MM.1S (cell line): ENCODE data around the gene KCNK4.

Source experiments
- DNase-seq: peaks from one replicate; pipeline ENCODE4 v3.0.0-alpha.2; 2015
- H2AFZ ChIP-seq: fragments of 300-600 bp; sonication (generic); 2 replicates; pipeline ENCODE4 v1.6.0; 2016; ENCODE audit warnings: antibody characterized with exemption, low read length
- H3F3A ChIP-seq: fragments of 300-600 bp; sonication (generic); 2 replicates; pipeline ENCODE4 v1.6.1; 2016; ENCODE audit warnings: mild to moderate bottlenecking, antibody characterized with exemption, low read length, moderate library complexity, mixed read lengths; ENCODE audit not compliant: insufficient read depth
- H3K27ac ChIP-seq: fragments of 300-600 bp; sonication (generic); 2 replicates; pipeline ENCODE4 v1.5.1; 2016; ENCODE audit warnings: mild to moderate bottlenecking, low read length
- H3K27me3 ChIP-seq: fragments of 300-600 bp; sonication (generic); replicated peaks from 2 replicates; pipeline ENCODE4 v1.6.0; 2016; ENCODE audit warnings: low read length; ENCODE audit not compliant: insufficient read depth
- H3K36me3 ChIP-seq: fragments of 300-600 bp; sonication (generic); replicated peaks from 2 replicates; pipeline ENCODE4 v1.6.1; 2016; ENCODE audit warnings: mild to moderate bottlenecking, low read length, mixed read lengths; ENCODE audit not compliant: insufficient read depth
- H3K4me1 ChIP-seq: fragments of 300-600 bp; sonication (generic); 2 replicates; pipeline ENCODE4 v1.6.1; 2016; ENCODE audit warnings: low read length, mixed read lengths
- H3K4me2 ChIP-seq: fragments of 300-600 bp; sonication (generic); 2 replicates; pipeline ENCODE4 v1.6.0; 2016; ENCODE audit warnings: low read depth, low read length
- H3K4me3 ChIP-seq: fragments of 300-600 bp; sonication (generic); 2 replicates; pipeline ENCODE4 v1.5.1; 2016; ENCODE audit warnings: low read length, mixed read lengths
- H3K79me2 ChIP-seq: fragments of 300-600 bp; sonication (generic); 2 replicates; pipeline ENCODE4 v1.6.1; 2016; ENCODE audit warnings: mixed run types, low read length, mixed read lengths
- H3K9ac ChIP-seq: fragments of 300-600 bp; sonication (generic); 2 replicates; pipeline ENCODE4 v1.6.1; 2016; ENCODE audit warnings: low read length, mixed read lengths
- H3K9me2 ChIP-seq: fragments of 300-600 bp; sonication (generic); replicated peaks from 2 replicates; pipeline ENCODE4 v1.6.1; 2016; ENCODE audit warnings: mild to moderate bottlenecking, low read length, mixed read lengths; ENCODE audit not compliant: insufficient read depth
- H3K9me3 ChIP-seq: fragments of 300-600 bp; sonication (generic); replicated peaks from 2 replicates; pipeline ENCODE4 v1.6.1; 2016; ENCODE audit warnings: mild to moderate bottlenecking, low read length, mixed read lengths; ENCODE audit not compliant: insufficient read depth
- H4K20me1 ChIP-seq: fragments of 300-600 bp; sonication (generic); 2 replicates; pipeline ENCODE4 v1.6.1; 2016; ENCODE audit warnings: mild to moderate bottlenecking, low read length, moderate library complexity, mixed read lengths; ENCODE audit not compliant: insufficient read depth
- EZH2 ChIP-seq: fragments of 300-600 bp; sonication (generic); optimal IDR thresholded peaks from 2 replicates; pipeline ENCODE3; 2017; ENCODE audit warnings: low read depth, mild to moderate bottlenecking, antibody characterized with exemption, low read length, mixed read lengths
- EZH2phosphoT487 ChIP-seq: fragments of 300-600 bp; sonication (generic); IDR thresholded peaks from 2 replicates; pipeline ENCODE4 v1.6.1; 2018; ENCODE audit warnings: antibody characterized with exemption, low read length
- TF ChIP-seq, protein P1 (sequence below): fragments of 300-600 bp; sonication (generic); IDR thresholded peaks from 2 replicates; pipeline ENCODE4 v1.5.1; 2016; ENCODE audit warnings: antibody characterized with exemption, low read length, mixed read lengths

The KCNK4 gene

DNA sequence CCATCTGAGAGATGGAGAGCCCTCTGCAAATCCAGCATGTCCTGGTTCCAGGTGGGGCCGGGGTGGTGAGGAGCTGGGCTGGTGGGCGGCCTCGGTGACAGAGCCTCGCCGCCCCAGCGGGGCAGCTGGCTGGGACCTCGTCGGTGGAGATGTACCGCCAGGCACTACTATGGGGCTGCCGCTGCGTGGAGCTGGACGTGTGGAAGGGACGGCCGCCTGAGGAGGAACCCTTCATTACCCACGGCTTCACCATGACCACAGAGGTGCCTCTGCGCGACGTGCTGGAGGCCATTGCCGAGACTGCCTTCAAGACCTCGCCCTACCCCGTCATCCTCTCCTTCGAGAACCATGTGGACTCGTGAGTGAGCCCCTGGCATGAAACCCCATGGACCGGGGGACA lies 32.7 kb upstream of the KCNK4 start:
- no peak for TF ChIP-seq EZH2
- no peak for TF ChIP-seq EZH2phosphoT487
- TF ChIP-seq, protein P1, sequence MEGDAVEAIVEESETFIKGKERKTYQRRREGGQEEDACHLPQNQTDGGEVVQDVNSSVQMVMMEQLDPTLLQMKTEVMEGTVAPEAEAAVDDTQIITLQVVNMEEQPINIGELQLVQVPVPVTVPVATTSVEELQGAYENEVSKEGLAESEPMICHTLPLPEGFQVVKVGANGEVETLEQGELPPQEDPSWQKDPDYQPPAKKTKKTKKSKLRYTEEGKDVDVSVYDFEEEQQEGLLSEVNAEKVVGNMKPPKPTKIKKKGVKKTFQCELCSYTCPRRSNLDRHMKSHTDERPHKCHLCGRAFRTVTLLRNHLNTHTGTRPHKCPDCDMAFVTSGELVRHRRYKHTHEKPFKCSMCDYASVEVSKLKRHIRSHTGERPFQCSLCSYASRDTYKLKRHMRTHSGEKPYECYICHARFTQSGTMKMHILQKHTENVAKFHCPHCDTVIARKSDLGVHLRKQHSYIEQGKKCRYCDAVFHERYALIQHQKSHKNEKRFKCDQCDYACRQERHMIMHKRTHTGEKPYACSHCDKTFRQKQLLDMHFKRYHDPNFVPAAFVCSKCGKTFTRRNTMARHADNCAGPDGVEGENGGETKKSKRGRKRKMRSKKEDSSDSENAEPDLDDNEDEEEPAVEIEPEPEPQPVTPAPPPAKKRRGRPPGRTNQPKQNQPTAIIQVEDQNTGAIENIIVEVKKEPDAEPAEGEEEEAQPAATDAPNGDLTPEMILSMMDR: no peak
- Histone ChIP-seq H3K27me3 (no peaks in the 10 kb centered on the region), H3K4me1 (no peaks in the 10 kb centered on the region), H3K36me3 (no peaks in the 10 kb centered on the region), H3K9me2 (no peaks in the 10 kb centered on the region), H3K4me2 (no peak overlapping the region), H3K27ac (no peak overlapping the region), H3K9ac (no peak overlapping the region), H3K79me2 (no peaks in the 10 kb centered on the region), H2AFZ (no peak overlapping the region), H3K4me3 (no peak overlapping the region), H4K20me1 (no peaks in the 10 kb centered on the region), H3K9me3 (no peaks in the 10 kb centered on the region), H3F3A (no peaks in the 10 kb centered on the region)
- DNase-seq: no peak

DNA sequence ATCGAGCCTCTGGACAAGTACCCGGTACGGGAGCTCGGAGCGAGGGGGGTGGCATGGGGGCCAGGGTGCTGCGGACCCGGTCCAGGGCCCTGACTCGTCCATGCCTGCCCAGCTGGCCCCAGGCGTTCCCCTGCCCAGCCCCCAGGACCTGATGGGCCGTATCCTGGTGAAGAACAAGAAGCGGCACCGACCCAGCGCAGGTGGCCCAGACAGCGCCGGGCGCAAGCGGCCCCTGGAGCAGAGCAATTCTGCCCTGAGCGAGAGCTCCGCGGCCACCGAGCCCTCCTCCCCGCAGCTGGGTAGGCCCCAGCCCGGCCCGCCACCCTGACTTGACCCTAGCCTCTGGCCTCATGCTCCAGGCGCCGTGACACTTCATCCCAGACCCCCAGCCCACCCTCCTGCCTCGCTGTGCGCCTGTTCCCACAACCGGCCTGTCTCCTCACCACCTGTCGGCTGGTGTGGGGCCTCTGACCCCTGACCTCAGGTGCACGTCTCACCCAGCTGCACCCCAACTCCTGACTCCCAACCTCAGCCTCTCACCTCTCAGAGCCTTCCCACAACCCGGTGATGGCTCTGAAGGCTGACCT lies 32.1 kb upstream of the KCNK4 start:
- no peaks in the 10 kb centered on the region for H3K9me3 ChIP-seq
- no peaks in the 10 kb centered on the region for H3F3A ChIP-seq
- no peak overlapping the region for H3K27ac ChIP-seq
- H3K9me2 ChIP-seq: no peaks in the 10 kb centered on the region
- no peaks in the 10 kb centered on the region for H3K36me3 ChIP-seq
- TF ChIP-seq EZH2phosphoT487 (no peak), EZH2 (no peak)
- TF ChIP-seq, protein P1: no peak
- no peak overlapping the region for H3K9ac ChIP-seq
- H3K4me2 ChIP-seq: no peak overlapping the region
- H3K4me3 ChIP-seq: no peak overlapping the region
- no peak overlapping the region for H2AFZ ChIP-seq
- H3K4me1 ChIP-seq: no peaks in the 10 kb centered on the region
- H4K20me1 ChIP-seq: no peaks in the 10 kb centered on the region
- no peaks in the 10 kb centered on the region for H3K27me3 ChIP-seq
- no peak for DNase-seq
- no peaks in the 10 kb centered on the region for H3K79me2 ChIP-seq

DNA sequence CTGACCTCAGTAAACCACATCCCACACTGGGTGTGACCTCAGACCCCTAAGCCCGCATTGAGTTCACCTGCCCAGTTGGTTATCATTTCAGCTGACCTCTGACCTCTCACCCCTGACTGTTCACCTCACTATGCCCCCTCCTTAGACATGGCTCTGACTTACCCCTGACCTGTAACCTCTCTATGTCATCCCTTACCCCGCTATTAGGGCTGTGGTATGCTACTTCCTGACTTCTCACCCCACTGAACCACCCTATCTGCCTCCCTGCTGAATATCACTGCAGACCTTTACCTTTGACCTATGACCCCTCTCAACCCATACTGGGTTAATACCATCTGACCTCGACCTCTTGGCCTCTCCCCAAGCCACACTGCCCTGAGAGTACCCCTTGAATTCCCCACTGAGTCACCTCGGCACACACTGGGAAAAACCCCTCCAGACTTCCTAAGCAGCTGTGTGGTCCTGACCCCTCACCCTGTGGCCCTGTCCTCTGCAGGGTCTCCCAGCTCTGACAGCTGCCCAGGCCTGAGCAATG lies 31.5 kb upstream of the KCNK4 start:
- Histone ChIP-seq H3K27ac (no peak overlapping the region), H4K20me1 (no peaks in the 10 kb centered on the region), H3K27me3 (no peaks in the 10 kb centered on the region), H3K36me3 (no peaks in the 10 kb centered on the region), H3K9me2 (no peaks in the 10 kb centered on the region), H3K79me2 (no peaks in the 10 kb centered on the region), H3F3A (no peaks in the 10 kb centered on the region), H3K4me3 (no peak overlapping the region), H2AFZ (no peak overlapping the region), H3K9ac (no peak overlapping the region), H3K9me3 (no peaks in the 10 kb centered on the region), H3K4me2 (no peak overlapping the region), H3K4me1 (no peaks in the 10 kb centered on the region)
- TF ChIP-seq, protein P1: no peak
- TF ChIP-seq EZH2: no peak
- no peak for TF ChIP-seq EZH2phosphoT487
- no peak for DNase-seq
